ES-I3 (cell line): ENCODE data around the gene ANKRD44.

Experiments used
- H3K36me3 ChIP-seq: 2 replicates; pipeline ENCODE4 v1.6.1; 2013; ENCODE audit warnings: mild to moderate bottlenecking, low read length, control low read depth, moderate library complexity; ENCODE audit not compliant: insufficient read depth
- H3K4me1 ChIP-seq: 2 replicates; pipeline ENCODE4 v1.6.1; 2013; ENCODE audit warnings: mild to moderate bottlenecking, control low read depth, low read length; ENCODE audit not compliant: insufficient read depth
- H3K9ac ChIP-seq: 2 replicates; pipeline ENCODE4 v1.6.1; 2013; ENCODE audit warnings: low read depth, mild to moderate bottlenecking, low read length, moderate library complexity
- H3K9me3 ChIP-seq: 2 replicates; pipeline ENCODE4 v1.6.1; 2013; ENCODE audit warnings: mild to moderate bottlenecking, low read length, moderate library complexity; ENCODE audit not compliant: control insufficient read depth, insufficient read depth

The ANKRD44 gene

GRCh38 chr2:197268786-197269584, 41.6 kb downstream of the ANKRD44 start:
- Histone ChIP-seq H3K9ac (no peak overlapping the region), H3K36me3 (no peaks in the 10 kb centered on the region), H3K4me1 (no peaks in the 10 kb centered on the region), H3K9me3 (no peaks in the 10 kb centered on the region)

GRCh38 chr2:197266477-197266876, 44.1 kb downstream of the ANKRD44 start:
- Histone ChIP-seq H3K9me3 (no peaks in the 10 kb centered on the region), H3K9ac (no peak overlapping the region), H3K4me1 (no peaks in the 10 kb centered on the region), H3K36me3 (no peaks in the 10 kb centered on the region)

GRCh38 chr2:197265924-197266323, 44.7 kb downstream of the ANKRD44 start:
- Histone ChIP-seq H3K36me3 (no peaks in the 10 kb centered on the region), H3K9ac (no peak overlapping the region), H3K4me1 (no peaks in the 10 kb centered on the region), H3K9me3 (no peaks in the 10 kb centered on the region)

- Histone ChIP-seq H3K36me3 (no peaks in the 10 kb centered on the region), H3K4me1 (no peaks in the 10 kb centered on the region), H3K9ac (no peak overlapping the region), H3K9me3 (no peaks in the 10 kb centered on the region)
Measured at GRCh38 chr2:197265036-197265435, 45.5 kb downstream of the ANKRD44 start.

GRCh38 chr2:197264332-197264731, 46.2 kb downstream of the ANKRD44 start:
- Histone ChIP-seq H3K9ac (no peak overlapping the region), H3K9me3 (no peaks in the 10 kb centered on the region), H3K4me1 (no peaks in the 10 kb centered on the region), H3K36me3 (no peaks in the 10 kb centered on the region)

GRCh38 chr2:197263077-197263476, 47.5 kb downstream of the ANKRD44 start:
- no peaks in the 10 kb centered on the region for H3K4me1 ChIP-seq
- H3K9me3 ChIP-seq, result no peaks in the 10 kb centered on the region
- H3K36me3 ChIP-seq, result no peaks in the 10 kb centered on the region
- H3K9ac ChIP-seq, result no peak overlapping the region

GRCh38 chr2:197261808-197262226, 48.8 kb downstream of the ANKRD44 start:
- Histone ChIP-seq H3K36me3 (no peaks in the 10 kb centered on the region), H3K4me1 (no peaks in the 10 kb centered on the region), H3K9ac (no peak overlapping the region), H3K9me3 (no peaks in the 10 kb centered on the region)

GRCh38 chr2:197259470-197259999, 51.0 kb downstream of the ANKRD44 start:
- no peaks in the 10 kb centered on the region for H3K36me3 ChIP-seq
- no peaks in the 10 kb centered on the region for H3K4me1 ChIP-seq
- no peaks in the 10 kb centered on the region for H3K9me3 ChIP-seq
- no peak overlapping the region for H3K9ac ChIP-seq

- no peaks in the 10 kb centered on the region for H3K4me1 ChIP-seq
- no peaks in the 10 kb centered on the region for H3K36me3 ChIP-seq
- no peaks in the 10 kb centered on the region for H3K9me3 ChIP-seq
- no peak overlapping the region for H3K9ac ChIP-seq
Measured at GRCh38 chr2:197258580-197258979, 52.0 kb downstream of the ANKRD44 start.

- H3K9ac ChIP-seq, result no peak overlapping the region
- no peaks in the 10 kb centered on the region for H3K36me3 ChIP-seq
- no peaks in the 10 kb centered on the region for H3K4me1 ChIP-seq
- H3K9me3 ChIP-seq, result no peaks in the 10 kb centered on the region
Measured at GRCh38 chr2:197256547-197257170, 53.9 kb downstream of the ANKRD44 start.

- H3K36me3 ChIP-seq, result no peaks in the 10 kb centered on the region
- no peaks in the 10 kb centered on the region for H3K9me3 ChIP-seq
- no peak overlapping the region for H3K9ac ChIP-seq
- no peaks in the 10 kb centered on the region for H3K4me1 ChIP-seq
Measured at GRCh38 chr2:197256021-197256420, 54.6 kb downstream of the ANKRD44 start.

- Histone ChIP-seq H3K9me3 (no peaks in the 10 kb centered on the region), H3K9ac (no peak overlapping the region), H3K4me1 (no peaks in the 10 kb centered on the region), H3K36me3 (no peaks in the 10 kb centered on the region)
Measured at GRCh38 chr2:197255543-197255942, 55.0 kb downstream of the ANKRD44 start.

GRCh38 chr2:197254776-197255530, 55.6 kb downstream of the ANKRD44 start:
- Histone ChIP-seq H3K9ac (no peak overlapping the region), H3K4me1 (no peaks in the 10 kb centered on the region), H3K36me3 (no peaks in the 10 kb centered on the region), H3K9me3 (no peaks in the 10 kb centered on the region)

- no peak overlapping the region for H3K9ac ChIP-seq
- no peaks in the 10 kb centered on the region for H3K36me3 ChIP-seq
- H3K4me1 ChIP-seq, result no peaks in the 10 kb centered on the region
- no peaks in the 10 kb centered on the region for H3K9me3 ChIP-seq
Measured at GRCh38 chr2:197251576-197251975, 59.0 kb downstream of the ANKRD44 start.
